Measurements from ENCODE around the gene MAGI2. TPM values are rescaled to one million over a fixed set of nuclear protein-coding genes. Genes with fewer than 3 reads are reported as not detected.
"Not testable (repeated sequence)": the region's sequence is repeated elsewhere in the genome, so short reads cannot be mapped to it uniquely, and the experiment has no call there.

MAGI2 gene
- total and polyA plus RNA-seq, 4 donors: 43.4 to 61.3 (median 50.1) TPM

DNA sequence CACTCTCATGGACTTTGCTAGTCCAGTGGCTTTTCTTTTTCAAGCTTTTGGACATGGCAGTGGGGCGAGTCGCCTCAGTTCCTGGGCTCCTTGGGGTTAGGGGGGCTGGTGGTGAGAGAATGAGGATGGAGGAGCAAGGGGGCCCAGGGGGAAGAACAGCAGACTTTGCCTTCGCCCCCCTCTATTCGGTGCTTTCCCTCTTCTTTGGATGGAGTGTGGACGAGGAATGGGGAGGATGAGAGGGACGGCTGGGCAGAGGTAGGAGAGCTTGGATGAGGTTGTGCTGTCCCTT lies 255 bp downstream of the MAGI2 start:
- H3K36me3 ChIP-seq (ENCODE audit: control insufficient read depth, insufficient read depth, low read length): no peaks in the 10 kb centered on the region
- 0% methylated on average over 3 of the region's 6 CpGs for WGBS (ENCODE audit: insufficient coverage)
- H3K27ac ChIP-seq (ENCODE audit: low read depth, low read length): peak overlapping the region; percentile 96
- H3K27me3 ChIP-seq (ENCODE audit: control insufficient read depth, insufficient read depth, low read length): no peaks in the 10 kb centered on the region
- peak overlapping the region; percentile 78 for H3K4me3 ChIP-seq (ENCODE audit: low read depth, low read length)
- peaks cover 19% of the 10 kb centered on the region for H3K4me1 ChIP-seq (ENCODE audit: control insufficient read depth, insufficient read depth, low read length)
- no peaks in the 10 kb centered on the region for H3K9me3 ChIP-seq (ENCODE audit: control insufficient read depth, insufficient read depth, low read length)
- peak in 1 of 6 donors; percentile 50 for DNase-seq (ENCODE audit: low read depth in 4 of 6, low spot score in 6 of 6)

DNA sequence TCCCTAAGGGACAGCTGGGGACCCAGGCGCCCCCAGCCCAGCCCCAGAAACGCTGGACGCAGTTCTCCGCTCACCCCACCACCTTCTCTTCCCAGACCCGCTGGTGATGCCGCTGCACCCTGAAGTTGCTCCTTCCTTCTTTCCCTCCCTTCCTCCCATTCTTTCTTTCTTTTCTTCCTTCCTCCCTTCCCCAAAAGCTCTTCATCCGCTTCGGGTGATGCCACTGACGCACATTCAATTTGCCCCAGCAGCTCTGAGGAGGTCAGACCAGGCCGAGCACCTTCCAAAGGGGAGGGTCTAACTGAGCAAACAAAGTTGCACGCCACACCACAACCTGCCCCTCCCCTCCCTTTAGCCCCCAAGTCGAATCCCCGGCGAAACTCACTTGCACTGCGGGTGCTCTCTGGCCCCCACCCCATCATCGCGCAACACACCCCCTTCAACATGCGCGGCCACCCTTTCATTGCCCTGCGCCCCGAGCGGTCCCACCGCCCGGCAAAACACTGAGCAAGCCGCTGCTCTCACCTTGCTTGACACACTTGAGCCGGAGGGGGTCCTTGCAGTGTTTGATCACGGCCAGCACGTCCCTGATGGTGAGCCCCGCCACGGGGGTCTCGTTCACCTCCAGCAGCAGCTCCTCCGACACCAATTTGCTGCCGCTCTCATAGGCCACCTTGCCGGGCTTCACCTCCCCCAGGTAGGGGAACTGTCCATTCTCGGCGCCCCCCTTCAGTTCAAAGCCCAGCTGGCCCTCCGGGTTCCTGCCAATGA lies 787 bp downstream of the MAGI2 start:
- H3K27ac ChIP-seq (ENCODE audit: low read depth, low read length): peak overlapping the region; percentile 96
- peak overlapping the region; percentile 78 for H3K4me3 ChIP-seq (ENCODE audit: low read depth, low read length)
- H3K4me1 ChIP-seq (ENCODE audit: control insufficient read depth, insufficient read depth, low read length): peaks cover 19% of the 10 kb centered on the region
- peak in 4 of 6 donors; percentile 15 to 52 (median 40) for DNase-seq (ENCODE audit: low read depth in 4 of 6, low spot score in 6 of 6)
- H3K36me3 ChIP-seq (ENCODE audit: control insufficient read depth, insufficient read depth, low read length): no peaks in the 10 kb centered on the region
- WGBS (ENCODE audit: insufficient coverage): 0% methylated on average over 37 of the region's 37 CpGs
- no peaks in the 10 kb centered on the region for H3K9me3 ChIP-seq (ENCODE audit: control insufficient read depth, insufficient read depth, low read length)
- H3K27me3 ChIP-seq (ENCODE audit: control insufficient read depth, insufficient read depth, low read length): no peaks in the 10 kb centered on the region

DNA sequence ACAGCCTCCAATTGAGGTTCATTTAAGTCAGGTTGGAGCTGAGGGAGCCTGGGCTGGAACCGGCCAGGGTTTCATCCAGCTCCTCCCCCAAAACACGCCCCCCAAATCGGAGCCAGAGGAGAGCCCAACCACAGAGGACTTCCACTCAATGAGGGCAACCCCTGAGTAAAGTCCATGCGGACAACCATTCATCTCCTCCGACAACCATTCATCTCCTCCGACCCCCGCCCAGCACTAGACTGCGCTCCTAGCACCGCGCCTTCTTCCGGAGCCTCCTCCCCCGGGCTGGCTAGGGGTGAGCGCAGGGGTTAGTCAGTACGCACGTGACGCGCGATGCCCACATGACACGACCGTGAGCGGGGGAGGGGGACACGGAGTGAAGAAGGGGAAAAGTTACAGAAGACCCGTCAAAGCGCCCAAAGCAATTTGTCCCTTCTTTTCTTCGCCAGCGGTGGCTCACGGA lies 1.4 kb downstream of the MAGI2 start:
- WGBS (ENCODE audit: insufficient coverage): 0% methylated on average over 16 of the region's 27 CpGs
- DNase-seq (ENCODE audit: low read depth in 4 of 6, low spot score in 6 of 6): peak in 5 of 6 donors; percentile 71 to 92 (median 80)

GRCh38 chr7:79451580-79451979 lies 1.9 kb downstream of the MAGI2 start:
- Histone ChIP-seq H3K27me3 (ENCODE audit: control insufficient read depth, insufficient read depth, low read length) (no peaks in the 10 kb centered on the region), H3K36me3 (ENCODE audit: control insufficient read depth, insufficient read depth, low read length) (no peaks in the 10 kb centered on the region), H3K4me3 (ENCODE audit: low read depth, low read length) (peak overlapping the region; percentile 78), H3K4me1 (ENCODE audit: control insufficient read depth, insufficient read depth, low read length) (peaks cover 19% of the 10 kb centered on the region), H3K9me3 (ENCODE audit: control insufficient read depth, insufficient read depth, low read length) (no peaks in the 10 kb centered on the region), H3K27ac (ENCODE audit: low read depth, low read length) (peak overlapping the region; percentile 96)
- 0% methylated on average over 1 of the region's 8 CpGs for WGBS (ENCODE audit: insufficient coverage)
- DNase-seq (ENCODE audit: low read depth in 4 of 6, low spot score in 6 of 6): no peak

More for the DNA sequence above, 1.4 kb downstream of the MAGI2 start:
- Histone ChIP-seq H3K27ac (ENCODE audit: low read depth, low read length) (peak overlapping the region; percentile 96), H3K4me3 (ENCODE audit: low read depth, low read length) (peak overlapping the region; percentile 78), H3K9me3 (ENCODE audit: control insufficient read depth, insufficient read depth, low read length) (no peaks in the 10 kb centered on the region), H3K27me3 (ENCODE audit: control insufficient read depth, insufficient read depth, low read length) (no peaks in the 10 kb centered on the region), H3K36me3 (ENCODE audit: control insufficient read depth, insufficient read depth, low read length) (no peaks in the 10 kb centered on the region), H3K4me1 (ENCODE audit: control insufficient read depth, insufficient read depth, low read length) (peaks cover 19% of the 10 kb centered on the region)

- not testable (repeated sequence) for H3K36me3 ChIP-seq (ENCODE audit: control insufficient read depth, insufficient read depth, low read length); H3K4me3 ChIP-seq (ENCODE audit: low read depth, low read length); H3K27me3 ChIP-seq (ENCODE audit: control insufficient read depth, insufficient read depth, low read length); DNase-seq (ENCODE audit: low read depth in 4 of 6, low spot score in 6 of 6); H3K9me3 ChIP-seq (ENCODE audit: control insufficient read depth, insufficient read depth, low read length); H3K27ac ChIP-seq (ENCODE audit: low read depth, low read length); H3K4me1 ChIP-seq (ENCODE audit: control insufficient read depth, insufficient read depth, low read length)
- WGBS (ENCODE audit: insufficient coverage): 100% methylated on average over 1 of the region's 3 CpGs
Measured at GRCh38 chr7:79442766-79443165, 10.7 kb downstream of the MAGI2 start.

DNA sequence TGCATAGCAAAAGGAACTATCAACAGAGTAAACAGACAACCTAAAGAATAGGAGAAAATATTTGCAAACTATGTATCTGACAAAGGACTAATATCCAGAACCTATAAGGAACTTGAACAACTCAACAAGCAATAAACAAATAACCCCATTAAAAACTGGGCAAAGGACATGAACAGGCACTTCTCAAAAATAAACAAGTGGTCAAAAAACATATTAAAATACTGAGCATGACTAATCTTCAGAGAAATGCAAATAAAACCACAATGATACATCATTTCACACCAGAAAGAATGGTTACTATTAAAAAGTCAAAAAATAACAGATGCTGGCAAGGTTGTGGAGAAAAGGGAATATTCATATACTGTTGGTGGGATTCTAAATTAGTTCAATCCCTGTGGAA lies 17.1 kb downstream of the MAGI2 start:
- Histone ChIP-seq H3K4me3 (ENCODE audit: low read depth, low read length) (no peak overlapping the region), H3K36me3 (ENCODE audit: control insufficient read depth, insufficient read depth, low read length) (no peaks in the 10 kb centered on the region), H3K27me3 (ENCODE audit: control insufficient read depth, insufficient read depth, low read length) (no peaks in the 10 kb centered on the region), H3K9me3 (ENCODE audit: control insufficient read depth, insufficient read depth, low read length) (no peaks in the 10 kb centered on the region), H3K27ac (ENCODE audit: low read depth, low read length) (no peak overlapping the region), H3K4me1 (ENCODE audit: control insufficient read depth, insufficient read depth, low read length) (no peaks in the 10 kb centered on the region)
- DNase-seq (ENCODE audit: low read depth in 4 of 6, low spot score in 6 of 6): no peak

- H3K27me3 ChIP-seq (ENCODE audit: control insufficient read depth, insufficient read depth, low read length): no peaks in the 10 kb centered on the region
- H3K4me1 ChIP-seq (ENCODE audit: control insufficient read depth, insufficient read depth, low read length): no peaks in the 10 kb centered on the region
- H3K4me3 ChIP-seq (ENCODE audit: low read depth, low read length): no peak overlapping the region
- H3K36me3 ChIP-seq (ENCODE audit: control insufficient read depth, insufficient read depth, low read length): no peaks in the 10 kb centered on the region
- H3K27ac ChIP-seq (ENCODE audit: low read depth, low read length): no peak overlapping the region
- WGBS (ENCODE audit: insufficient coverage): no CpG with 5 or more reads among the region's 1 CpG
- no peaks in the 10 kb centered on the region for H3K9me3 ChIP-seq (ENCODE audit: control insufficient read depth, insufficient read depth, low read length)
- DNase-seq (ENCODE audit: low read depth in 4 of 6, low spot score in 6 of 6): no peak
Measured at GRCh38 chr7:79434867-79435266, 18.6 kb downstream of the MAGI2 start.

DNA sequence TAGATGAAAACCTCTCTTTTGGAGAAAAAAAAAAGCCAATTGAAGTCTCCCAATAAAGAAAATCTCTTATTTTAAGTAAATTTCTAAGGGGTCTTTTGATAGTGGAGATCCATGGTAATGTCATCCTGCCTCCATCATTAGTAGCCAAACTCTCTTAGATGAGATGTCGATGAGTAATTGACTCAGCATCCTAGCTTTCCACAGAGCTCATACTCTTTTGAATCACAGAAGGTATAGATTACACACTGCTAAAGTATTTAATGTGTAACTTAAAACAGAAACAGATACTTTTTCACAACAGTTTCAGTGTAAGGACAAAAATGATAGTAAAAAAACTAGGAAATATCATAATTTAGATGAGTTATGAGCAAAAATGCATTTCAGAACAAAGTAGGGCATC lies 19.4 kb downstream of the MAGI2 start:
- no peaks in the 10 kb centered on the region for H3K36me3 ChIP-seq (ENCODE audit: control insufficient read depth, insufficient read depth, low read length)
- WGBS (ENCODE audit: insufficient coverage): no CpG with 5 or more reads among the region's 1 CpG
- H3K4me1 ChIP-seq (ENCODE audit: control insufficient read depth, insufficient read depth, low read length): no peaks in the 10 kb centered on the region
- DNase-seq (ENCODE audit: low read depth in 4 of 6, low spot score in 6 of 6): no peak
- no peak overlapping the region for H3K4me3 ChIP-seq (ENCODE audit: low read depth, low read length)
- no peak overlapping the region for H3K27ac ChIP-seq (ENCODE audit: low read depth, low read length)
- no peaks in the 10 kb centered on the region for H3K9me3 ChIP-seq (ENCODE audit: control insufficient read depth, insufficient read depth, low read length)
- H3K27me3 ChIP-seq (ENCODE audit: control insufficient read depth, insufficient read depth, low read length): no peaks in the 10 kb centered on the region

DNA sequence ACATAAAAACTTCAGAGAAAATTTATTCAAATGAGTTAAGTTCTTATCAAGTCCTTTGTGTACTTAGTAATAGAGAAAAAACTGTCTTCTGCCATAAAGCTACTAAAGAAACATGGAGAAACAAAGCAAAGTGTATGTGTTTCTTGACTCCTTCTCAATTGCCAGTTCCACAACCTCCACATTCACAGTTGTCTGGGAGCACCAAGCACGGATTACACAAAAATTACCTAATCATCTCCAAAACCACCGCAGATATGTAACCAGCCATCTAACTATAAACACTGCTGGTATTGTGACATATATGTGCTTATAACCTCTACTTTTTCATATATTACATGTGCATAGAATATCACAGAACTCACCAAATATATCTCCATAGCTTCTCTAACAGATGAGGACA lies 23.1 kb downstream of the MAGI2 start:
- H3K9me3 ChIP-seq (ENCODE audit: control insufficient read depth, insufficient read depth, low read length): no peaks in the 10 kb centered on the region
- H3K36me3 ChIP-seq (ENCODE audit: control insufficient read depth, insufficient read depth, low read length): no peaks in the 10 kb centered on the region
- no peak overlapping the region for H3K4me3 ChIP-seq (ENCODE audit: low read depth, low read length)
- H3K27me3 ChIP-seq (ENCODE audit: control insufficient read depth, insufficient read depth, low read length): no peaks in the 10 kb centered on the region
- H3K27ac ChIP-seq (ENCODE audit: low read depth, low read length): no peak overlapping the region
- no CpG with 5 or more reads among the region's 2 CpGs for WGBS (ENCODE audit: insufficient coverage)
- DNase-seq (ENCODE audit: low read depth in 4 of 6, low spot score in 6 of 6): no peak
- H3K4me1 ChIP-seq (ENCODE audit: control insufficient read depth, insufficient read depth, low read length): no peaks in the 10 kb centered on the region

DNA sequence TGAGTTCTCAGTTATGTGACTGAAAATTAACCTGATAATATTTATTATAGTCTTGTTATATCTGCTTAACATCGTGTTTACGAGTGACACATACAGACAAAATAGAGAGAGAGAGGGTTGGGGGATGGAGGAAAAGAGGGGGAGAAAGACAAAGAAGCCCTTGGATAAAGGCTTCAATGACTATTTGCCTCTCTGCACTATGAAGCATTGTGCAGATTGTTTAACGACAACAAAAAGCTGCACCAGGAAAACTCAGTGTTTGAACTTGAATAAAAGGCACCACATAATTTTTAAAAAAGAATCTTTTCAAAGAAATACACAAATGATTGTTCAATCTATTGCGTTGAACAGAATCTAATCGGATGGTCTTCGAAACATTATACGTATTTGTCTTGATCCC lies 27.8 kb downstream of the MAGI2 start:
- no peaks in the 10 kb centered on the region for H3K4me1 ChIP-seq (ENCODE audit: control insufficient read depth, insufficient read depth, low read length)
- no peaks in the 10 kb centered on the region for H3K9me3 ChIP-seq (ENCODE audit: control insufficient read depth, insufficient read depth, low read length)
- no peak for DNase-seq (ENCODE audit: low read depth in 4 of 6, low spot score in 6 of 6)
- no peaks in the 10 kb centered on the region for H3K36me3 ChIP-seq (ENCODE audit: control insufficient read depth, insufficient read depth, low read length)
- no peak overlapping the region for H3K27ac ChIP-seq (ENCODE audit: low read depth, low read length)
- H3K4me3 ChIP-seq (ENCODE audit: low read depth, low read length): no peak overlapping the region
- WGBS (ENCODE audit: insufficient coverage): 40% methylated on average over 1 of the region's 7 CpGs
- H3K27me3 ChIP-seq (ENCODE audit: control insufficient read depth, insufficient read depth, low read length): no peaks in the 10 kb centered on the region

Data from spinal cord (tissue), 10 donors.